Neuronal stem cell (in vitro differentiated cells): ENCODE data around the gene RGL2.
A peak's percentile ranks its signal among the peaks of the same experiment; 100 is the strongest.
"Not testable (repeated sequence)": the region's sequence is repeated elsewhere in the genome, so short reads cannot be mapped to it uniquely, and the experiment has no call there.

Experiments used
- DNase-seq: peaks from one replicate; pipeline ENCODE4 v3.0.0-alpha.2; 2013; ENCODE audit warnings: low spot score
- H2AFZ ChIP-seq: one replicate; pipeline ENCODE4 v1.6.1; 2013; ENCODE audit warnings: mild to moderate bottlenecking, low read length, inconsistent platforms
- H2AK5ac ChIP-seq: 2 replicates; pipeline ENCODE4 v1.6.1; 2013; ENCODE audit warnings: low read depth, mild to moderate bottlenecking, inconsistent platforms, low read length, moderate library complexity, mixed read lengths
- H2BK120ac ChIP-seq: 2 replicates; pipeline ENCODE4 v1.6.1; 2013; ENCODE audit warnings: low read depth, mild to moderate bottlenecking, inconsistent platforms, low read length, moderate library complexity, mixed read lengths
- H2BK12ac ChIP-seq: one replicate; pipeline ENCODE4 v1.6.1; 2013; ENCODE audit warnings: low read length, inconsistent platforms
- H2BK15ac ChIP-seq: 2 replicates; pipeline ENCODE4 v1.6.1; 2013; ENCODE audit warnings: mild to moderate bottlenecking, low read length, inconsistent platforms, mixed read lengths
- H2BK5ac ChIP-seq: one replicate; pipeline ENCODE4 v1.6.1; 2013; ENCODE audit warnings: inconsistent platforms, mild to moderate bottlenecking, low read length, moderate library complexity
- H3K14ac ChIP-seq: one replicate; pipeline ENCODE4 v1.6.1; 2013; ENCODE audit warnings: low read length, inconsistent platforms
- H3K18ac ChIP-seq: 2 replicates; pipeline ENCODE4 v1.6.1; 2013; ENCODE audit warnings: low read length, inconsistent platforms
- H3K23ac ChIP-seq: 2 replicates; pipeline ENCODE4 v1.6.1; 2013; ENCODE audit warnings: low read depth, mild to moderate bottlenecking, mixed read lengths, low read length, inconsistent platforms; ENCODE audit not compliant: poor library complexity
- H3K27ac ChIP-seq: replicated peaks from 3 replicates; pipeline ENCODE4 v1.5.1; 2013; ENCODE audit warnings: low read length, inconsistent platforms
- H3K27me3 ChIP-seq, 3 experiments: 2 replicates each; pipeline ENCODE4 v1.6.1; 2013; ENCODE audit warnings: low read length in 3 of 3, mild to moderate bottlenecking in 2 of 3, inconsistent platforms in 1 of 3, low read depth in 1 of 3, mixed read lengths in 1 of 3, moderate library complexity in 1 of 3; ENCODE audit not compliant: control insufficient read depth in 3 of 3, insufficient read depth in 3 of 3
- H3K36me3 ChIP-seq, 2 donors: replicated peaks in 1 of 2; 2 replicates each; pipeline ENCODE4 v1.6.1; 2013; ENCODE audit warnings: low read length in 2 of 2; ENCODE audit not compliant: control insufficient read depth in 2 of 2, insufficient read depth in 2 of 2
- H3K4ac ChIP-seq: 2 replicates; pipeline ENCODE4 v1.6.1; 2013; ENCODE audit warnings: inconsistent platforms, mild to moderate bottlenecking, low read length, moderate library complexity
- H3K4me1 ChIP-seq, 2 donors: 1 replicate in 1 of 2; 2 replicates in 1 of 2; pipeline ENCODE4 v1.6.1; 2013; ENCODE audit warnings: low read length in 2 of 2, low read depth in 1 of 2; ENCODE audit not compliant: control insufficient read depth in 2 of 2, insufficient read depth in 1 of 2
- H3K4me2 ChIP-seq: one replicate; pipeline ENCODE4 v1.6.1; 2013; ENCODE audit warnings: mild to moderate bottlenecking, low read length, inconsistent platforms; ENCODE audit not compliant: insufficient read depth, poor library complexity, severe bottlenecking
- H3K4me3 ChIP-seq, 2 donors: 2 replicates each; pipeline ENCODE4 v1.5.1; 2013; ENCODE audit warnings: low read length in 2 of 2, mild to moderate bottlenecking in 2 of 2, inconsistent platforms in 1 of 2, moderate library complexity in 1 of 2
- H3K79me1 ChIP-seq: one replicate; pipeline ENCODE4 v1.6.1; 2013; ENCODE audit warnings: low read depth, mild to moderate bottlenecking, inconsistent platforms, low read length, moderate library complexity
- H3K9ac ChIP-seq: one replicate; pipeline ENCODE4 v1.6.1; 2013; ENCODE audit warnings: mild to moderate bottlenecking, low read depth, low read length, inconsistent platforms; ENCODE audit not compliant: poor library complexity
- H3K9me3 ChIP-seq, 2 donors: replicated peaks in 1 of 2; 2 replicates each; pipeline versions ENCODE3 to v1.6.1; 2013; ENCODE audit warnings: low read length in 2 of 2, mild to moderate bottlenecking in 2 of 2, inconsistent platforms in 1 of 2, low read depth in 1 of 2, mixed read lengths in 1 of 2, moderate library complexity in 1 of 2; ENCODE audit not compliant: control insufficient read depth in 2 of 2, insufficient read depth in 1 of 2
- H4K8ac ChIP-seq: one replicate; pipeline ENCODE4 v1.6.1; 2013; ENCODE audit warnings: low read depth, mild to moderate bottlenecking, inconsistent platforms, low read length, moderate library complexity
- H4K91ac ChIP-seq: one replicate; pipeline ENCODE4 v1.6.1; 2013; ENCODE audit warnings: low read length, low read depth, mild to moderate bottlenecking, inconsistent platforms; ENCODE audit not compliant: poor library complexity
- WGBS, 2 donors: extraction: QIAGEN DNeasy Blood & Tissue Kit; methylation state at CpG; one replicate each; pipeline ENCODE4 v1.1.7; 2013; ENCODE audit warnings: missing lambda C conversion rate in 2 of 2, mixed read lengths in 1 of 2; ENCODE audit not compliant: insufficient read length in 2 of 2, insufficient replicate concordance in 1 of 2; ENCODE audit errors: extremely low coverage in 2 of 2; 5-methylcytosine and 5-hydroxymethylcytosine counted together

RGL2 gene

DNA sequence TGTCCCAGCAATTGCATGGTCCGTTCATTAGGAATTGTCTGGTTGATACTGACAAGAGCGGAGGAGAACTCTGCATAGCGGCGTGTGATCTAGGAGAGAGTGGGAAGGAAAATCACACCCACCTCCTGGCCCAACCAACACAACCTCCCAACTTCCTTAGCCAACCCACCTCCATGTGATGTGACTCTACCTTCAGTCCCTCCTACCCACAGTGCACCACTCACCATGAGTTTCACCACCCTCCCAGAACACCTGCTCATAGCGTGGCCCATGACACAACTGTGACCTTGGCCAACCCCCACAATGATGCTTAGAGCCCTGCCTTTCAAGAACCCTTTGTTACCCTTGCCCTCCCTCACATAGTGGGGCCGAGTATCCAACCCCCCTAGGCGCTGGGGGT lies 34.7 kb downstream of the RGL2 start:
- Histone ChIP-seq H3K4me3 (no peak overlapping the region), H3K27ac (no peak overlapping the region), H2AK5ac (no peak overlapping the region), H3K9ac (no peak overlapping the region), H3K79me1 (no peaks in the 10 kb centered on the region), H2AFZ (no peak overlapping the region), H4K91ac (no peak overlapping the region), H3K18ac (no peak overlapping the region), H2BK15ac (no peak overlapping the region), H3K23ac (peak overlapping the region; percentile 31), H2BK5ac (no peak overlapping the region), H3K9me3 (no peaks in the 10 kb centered on the region), H3K27me3 (no peaks in the 10 kb centered on the region), H2BK12ac (peak overlapping the region; percentile 10), H3K4me2 (no peak overlapping the region), H3K14ac (no peak overlapping the region), H4K8ac (no peak overlapping the region), H3K4me1 (no peaks in the 10 kb centered on the region), H3K4ac (no peak overlapping the region), H2BK120ac (no peak overlapping the region), H3K36me3 (peaks cover 34 to 95% of the 10 kb centered on the region in 2 donors)
- DNase-seq, result no peak
- no CpG with 5 or more reads among the region's 7 CpGs for WGBS, 2 donors

DNA sequence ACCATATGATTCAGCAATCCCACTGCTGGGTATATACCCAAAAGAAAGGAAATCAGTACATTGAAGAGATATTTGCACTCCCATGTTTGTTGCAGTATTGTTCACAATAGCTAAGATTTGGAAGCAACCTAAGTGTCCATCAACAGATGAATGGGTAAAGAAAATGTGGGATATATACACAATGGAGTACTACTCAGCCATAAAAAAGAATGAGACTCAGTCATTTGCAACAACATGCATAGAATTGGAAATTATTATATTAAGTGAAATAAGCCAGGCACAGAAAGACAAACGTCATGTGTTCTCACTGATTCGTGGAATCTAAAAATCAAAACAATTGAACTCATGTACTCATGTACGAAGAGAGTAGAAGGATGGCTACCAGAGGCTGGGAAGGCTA lies 36.3 kb downstream of the RGL2 start:
- not testable (repeated sequence) for H3K9me3 ChIP-seq, DNase-seq, H3K4me2 ChIP-seq, H2BK12ac ChIP-seq, H3K14ac ChIP-seq, H3K18ac ChIP-seq, H4K91ac ChIP-seq, H3K27ac ChIP-seq, H3K23ac ChIP-seq, H3K4me3 ChIP-seq, H2BK15ac ChIP-seq, H3K4me1 ChIP-seq, H4K8ac ChIP-seq, H3K9ac ChIP-seq, H2AFZ ChIP-seq, H3K4ac ChIP-seq, H2AK5ac ChIP-seq, H2BK5ac ChIP-seq, H3K27me3 ChIP-seq, H2BK120ac ChIP-seq, H3K79me1 ChIP-seq
- H3K36me3 ChIP-seq, result peaks cover 28 to 91% of the 10 kb centered on the region in 2 donors
- no CpG with 5 or more reads among the region's 3 CpGs for WGBS, 2 donors

DNA sequence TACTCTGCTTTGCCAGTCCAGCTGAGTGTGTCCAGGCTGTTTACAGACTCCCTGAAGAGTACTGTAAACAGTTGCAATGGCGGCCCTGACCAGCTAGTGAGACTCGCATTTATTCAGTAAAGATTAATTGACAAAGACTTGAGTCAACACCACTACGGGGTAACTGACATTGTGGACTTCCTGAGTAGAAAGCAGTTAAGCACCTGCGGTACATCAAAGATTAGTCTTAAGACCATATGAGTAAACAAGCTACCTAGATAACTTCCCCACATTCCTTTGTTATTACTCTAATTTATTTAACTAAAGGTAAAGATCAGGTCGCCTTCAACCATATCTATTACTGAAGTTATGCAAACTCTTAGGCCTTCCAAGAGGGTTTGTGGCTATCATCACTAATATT lies 39.7 kb downstream of the RGL2 start:
- no peak overlapping the region for H4K91ac ChIP-seq
- H2AFZ ChIP-seq, result no peak overlapping the region
- H2BK12ac ChIP-seq, result no peak overlapping the region
- WGBS, 2 donors, result no CpG with 5 or more reads among the region's 5 CpGs
- H3K23ac ChIP-seq, result no peak overlapping the region
- no peak overlapping the region for H3K18ac ChIP-seq
- no peak overlapping the region for H2BK15ac ChIP-seq
- no peak overlapping the region for H4K8ac ChIP-seq
- H3K4me1 ChIP-seq, result no peaks in the 10 kb centered on the region
- H3K9ac ChIP-seq, result peak overlapping the region; percentile 4
- peaks cover 7 to 72% of the 10 kb centered on the region in 2 donors for H3K36me3 ChIP-seq
- no peak overlapping the region for H3K4me2 ChIP-seq
- no peak overlapping the region for H2AK5ac ChIP-seq
- H3K27ac ChIP-seq, result no peak overlapping the region
- no peaks in the 10 kb centered on the region for H3K79me1 ChIP-seq
- H3K4me3 ChIP-seq, result no peak overlapping the region
- no peak overlapping the region for H2BK120ac ChIP-seq
- no peaks in the 10 kb centered on the region for H3K27me3 ChIP-seq
- no peak overlapping the region for H3K4ac ChIP-seq
- H3K9me3 ChIP-seq, result no peaks in the 10 kb centered on the region
- no peak for DNase-seq
- no peak overlapping the region for H3K14ac ChIP-seq
- no peak overlapping the region for H2BK5ac ChIP-seq

DNA sequence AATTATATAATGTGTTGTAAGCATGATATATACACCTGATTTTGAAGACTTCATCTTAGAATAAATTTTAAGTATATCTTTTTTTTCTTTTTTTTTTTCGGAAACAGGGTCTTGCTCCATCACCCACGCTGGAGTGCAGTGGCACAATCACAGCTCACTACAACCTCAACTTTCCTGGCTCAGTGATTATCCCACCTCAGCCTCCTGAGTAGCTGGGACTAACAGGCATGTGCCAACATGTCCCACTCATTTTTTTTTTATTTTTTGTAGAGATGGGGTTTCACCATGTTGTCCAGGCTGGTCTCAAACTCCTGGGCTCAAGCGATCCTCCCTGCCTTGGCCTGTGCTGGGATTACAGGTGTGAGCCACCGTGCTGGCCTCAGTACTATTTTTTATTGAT lies 44.2 kb downstream of the RGL2 start:
- peaks cover 5 to 52% of the 10 kb centered on the region in 2 donors for H3K36me3 ChIP-seq
- H3K4me3 ChIP-seq, result no peak overlapping the region
- H4K8ac ChIP-seq, result no peak overlapping the region
- no peaks in the 10 kb centered on the region for H3K9me3 ChIP-seq
- peaks cover 4 to 8% of the 10 kb centered on the region in 2 donors for H3K4me1 ChIP-seq
- no peaks in the 10 kb centered on the region for H3K79me1 ChIP-seq
- H2BK5ac ChIP-seq, result no peak overlapping the region
- H2BK15ac ChIP-seq, result no peak overlapping the region
- no peak overlapping the region for H2BK12ac ChIP-seq
- no peak overlapping the region for H3K14ac ChIP-seq
- H3K4me2 ChIP-seq, result no peak overlapping the region
- no peak for DNase-seq
- no peak overlapping the region for H2AK5ac ChIP-seq
- H3K18ac ChIP-seq, result no peak overlapping the region
- H4K91ac ChIP-seq, result no peak overlapping the region
- H3K9ac ChIP-seq, result no peak overlapping the region
- no peak overlapping the region for H3K23ac ChIP-seq
- no peaks in the 10 kb centered on the region for H3K27me3 ChIP-seq
- no peak overlapping the region for H3K27ac ChIP-seq
- WGBS, 2 donors, result no CpG with 5 or more reads among the region's 4 CpGs
- H2AFZ ChIP-seq, result no peak overlapping the region
- no peak overlapping the region for H3K4ac ChIP-seq
- H2BK120ac ChIP-seq, result no peak overlapping the region
